ENCODE data around the gene ACSS3.
"Not testable (repeated sequence)": the region's sequence is repeated elsewhere in the genome, so short reads cannot be mapped to it uniquely, and the experiment has no call there.

ACSS3 gene

GRCh38 chr12:81168445-81168844 is 90.6 kb downstream of the ACSS3 start:
- no peak for DNase-seq

DNA sequence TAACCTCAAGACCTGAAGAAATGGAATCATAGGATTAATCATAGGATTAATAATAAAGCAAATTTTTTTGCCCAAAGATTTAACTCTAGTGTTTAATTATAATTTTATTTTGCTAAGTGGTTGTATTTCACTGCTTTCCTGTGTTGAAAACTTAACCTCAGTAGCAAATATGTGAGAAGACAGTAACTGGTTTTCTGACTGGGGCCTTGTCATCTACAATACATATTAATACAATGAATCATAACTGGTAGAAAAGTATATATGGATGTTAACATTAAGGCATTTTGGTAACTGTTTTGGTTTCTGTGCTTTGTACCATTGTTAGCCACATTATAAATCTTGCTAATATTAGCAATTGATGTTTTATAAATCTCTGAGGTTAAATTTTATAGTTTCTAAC is 92.2 kb downstream of the ACSS3 start:
- DNase-seq: no peak

- no peak for DNase-seq
These were observed 95.0 kb downstream of the ACSS3 start for GRCh38 chr12:81172851-81173250.

- no peak for DNase-seq
These were observed 96.8 kb downstream of the ACSS3 start for GRCh38 chr12:81174664-81175063.

- no peak for DNase-seq
These were observed 98.9 kb downstream of the ACSS3 start for GRCh38 chr12:81176796-81177195.

DNA sequence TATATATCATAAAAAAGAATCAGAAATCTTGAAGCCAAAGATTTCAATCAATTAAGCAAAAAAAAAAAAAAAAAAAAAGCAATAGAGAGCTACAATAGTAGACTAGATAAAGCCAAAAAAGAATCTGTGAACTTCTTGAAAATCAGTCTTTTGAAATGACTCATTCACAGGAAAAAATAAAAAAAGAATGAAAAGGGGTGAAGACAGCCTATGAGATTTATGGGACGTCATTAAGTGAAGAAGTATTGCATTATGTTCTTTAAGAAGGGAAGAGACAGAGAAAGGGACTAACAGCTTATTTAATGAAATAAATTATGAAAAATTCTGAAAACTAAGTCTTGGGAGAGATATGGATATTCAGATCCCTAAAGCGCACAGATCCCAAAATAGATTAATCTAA is 103.8 kb downstream of the ACSS3 start:
- DNase-seq: no peak

DNA sequence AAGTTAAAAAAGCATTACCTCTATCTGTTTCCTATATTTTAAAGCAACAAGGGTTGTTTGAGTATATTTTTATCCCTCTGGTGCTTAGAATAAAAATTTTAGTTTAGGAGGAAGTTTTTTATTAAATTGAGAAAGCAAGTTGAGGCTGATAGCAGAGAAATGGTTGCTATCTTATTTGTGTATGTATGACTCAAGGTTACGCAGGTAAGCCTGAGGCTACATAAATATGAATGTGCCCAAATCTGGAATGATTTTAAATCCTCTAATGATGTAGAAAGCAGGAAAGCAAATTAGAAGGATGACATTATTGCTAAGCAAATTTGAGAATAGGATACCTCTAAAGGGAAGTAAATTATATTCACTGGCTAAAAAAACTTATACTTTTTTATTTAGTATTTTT is 109.8 kb downstream of the ACSS3 start:
- no peak for DNase-seq

DNA sequence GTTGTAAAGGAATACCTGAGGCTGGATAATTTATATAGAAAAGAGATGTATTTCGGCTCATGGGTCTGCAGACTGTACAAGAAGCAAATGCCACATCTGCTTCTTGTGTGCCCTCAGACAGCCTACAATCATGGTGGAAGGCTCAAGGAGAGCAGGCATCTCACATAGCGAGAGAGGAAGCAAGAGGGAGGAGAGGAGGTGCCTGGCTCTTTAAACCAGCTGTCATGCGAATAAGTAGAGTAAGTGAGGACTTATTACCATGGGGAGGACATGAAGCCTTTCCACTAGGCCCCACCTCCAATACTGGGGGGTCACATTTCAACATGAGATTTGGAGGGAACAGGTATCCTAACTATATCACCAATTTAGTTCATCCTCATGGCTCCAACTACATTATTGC is 118.7 kb downstream of the ACSS3 start:
- no peak for DNase-seq

- DNase-seq: not testable (repeated sequence)
These were observed 122.7 kb downstream of the ACSS3 start for GRCh38 chr12:81200561-81200960.

GRCh38 chr12:81203671-81204204 is 125.9 kb downstream of the ACSS3 start:
- DNase-seq: no peak

GRCh38 chr12:81205416-81205815 is 127.5 kb downstream of the ACSS3 start:
- DNase-seq: no peak

DNA sequence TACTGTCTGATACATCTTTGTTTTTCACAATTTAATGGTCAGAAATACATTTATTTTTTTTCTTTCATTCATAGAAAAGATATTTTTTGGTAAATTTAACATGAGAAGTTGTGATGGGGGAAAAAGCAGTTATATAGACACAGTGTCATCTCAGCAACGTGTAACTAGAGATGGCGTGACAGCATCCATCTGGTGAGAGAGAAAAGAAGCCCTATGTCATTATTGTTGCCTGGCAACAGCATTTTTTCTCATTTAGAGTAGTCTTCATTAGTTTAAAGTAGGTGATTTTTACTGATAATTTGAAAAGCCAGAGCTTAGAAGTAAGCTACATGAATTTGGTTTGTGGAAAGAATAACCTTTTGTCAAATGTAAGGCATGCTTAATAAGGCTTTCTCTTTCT is 128.6 kb downstream of the ACSS3 start:
- no peak for DNase-seq

DNA sequence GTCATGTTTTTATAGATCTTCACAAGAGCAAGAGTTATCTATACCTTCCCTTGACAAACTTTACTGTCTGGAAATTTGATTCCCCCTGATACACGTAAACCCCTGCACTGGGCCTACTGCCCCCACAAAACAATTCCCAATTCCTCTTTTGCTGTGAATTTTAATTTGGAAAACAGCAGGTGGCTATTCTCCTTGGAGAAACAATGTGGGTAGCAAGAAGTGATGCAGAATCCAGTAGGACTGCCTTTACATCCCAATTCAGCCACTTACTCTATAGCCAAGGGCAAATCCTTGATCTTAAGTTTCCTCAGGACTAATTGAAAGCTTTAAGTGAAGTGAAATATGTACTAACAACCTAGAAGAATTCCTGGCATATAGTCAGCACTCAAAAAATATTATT is 129.3 kb downstream of the ACSS3 start:
- DNase-seq: no peak

GRCh38 chr12:81207664-81208063 is 129.8 kb downstream of the ACSS3 start:
- DNase-seq: no peak

GRCh38 chr12:81208187-81208911 is 130.5 kb downstream of the ACSS3 start:
- DNase-seq: no peak

- no peak for DNase-seq
These were observed 131.1 kb downstream of the ACSS3 start for GRCh38 chr12:81209012-81209411.

DNA sequence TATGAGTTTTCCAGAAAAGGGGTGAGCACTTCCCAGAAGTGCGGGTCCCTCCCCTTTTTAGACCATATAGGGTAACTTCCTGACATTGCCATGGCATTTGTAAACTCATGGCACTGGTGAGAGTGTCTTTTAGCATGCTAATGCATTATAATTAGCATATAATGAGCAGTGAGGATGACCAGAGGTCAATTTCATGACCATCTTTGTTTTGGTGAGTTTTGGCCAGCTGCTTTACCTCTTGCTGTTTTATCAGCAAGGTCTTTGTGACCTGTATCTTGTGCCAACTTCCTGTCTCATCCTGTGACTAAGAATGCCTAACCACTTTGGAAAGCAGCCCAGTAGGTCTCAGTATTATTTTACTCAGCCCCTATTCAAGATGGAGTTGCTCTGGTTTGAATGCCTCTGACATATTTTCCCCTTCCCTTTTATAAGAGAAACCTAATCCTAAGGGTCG is 131.9 kb downstream of the ACSS3 start:
- DNase-seq: not testable (repeated sequence)

- DNase-seq: no peak
These were observed 133.4 kb downstream of the ACSS3 start for GRCh38 chr12:81211306-81211705.

- no peak for DNase-seq
These were observed 135.3 kb downstream of the ACSS3 start for GRCh38 chr12:81212996-81213696.

GRCh38 chr12:81216739-81217138 is 138.9 kb downstream of the ACSS3 start:
- DNase-seq: no peak

GRCh38 chr12:81221681-81222080 is 143.8 kb downstream of the ACSS3 start:
- no peak for DNase-seq

- DNase-seq: no peak
These were observed 145.1 kb downstream of the ACSS3 start for GRCh38 chr12:81222846-81223592.

- no peak for DNase-seq
These were observed 146.7 kb downstream of the ACSS3 start for GRCh38 chr12:81224626-81225025.

DNA sequence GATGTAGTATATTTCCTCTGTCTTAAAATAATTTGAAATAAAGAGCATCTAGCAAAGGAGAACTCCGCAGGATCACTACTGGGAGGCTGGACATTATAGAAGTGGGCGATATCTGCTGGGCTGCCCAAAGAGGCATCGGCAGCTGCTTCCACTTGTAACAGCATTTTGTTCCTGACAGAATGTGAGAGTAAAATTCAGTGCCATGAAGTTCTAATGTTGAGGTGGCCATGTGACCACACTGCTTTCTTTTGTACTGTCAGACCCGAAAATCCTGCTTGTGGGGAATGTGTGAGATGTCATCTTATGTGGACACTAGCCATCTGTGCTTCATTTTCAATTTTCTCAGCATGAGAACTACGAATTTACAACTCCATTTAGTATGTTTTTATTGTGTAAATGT is 151.9 kb downstream of the ACSS3 start:
- DNase-seq: no peak
